WI38 (cell line): ENCODE results near the gene PIGR.

ENCODE experiments used
- H3K4me3 ChIP-seq: 2 replicates; pipeline ENCODE4 v1.5.1; 2011; ENCODE audit warnings: low read depth, mild to moderate bottlenecking, control low read depth, low read length
- CTCF ChIP-seq: IDR thresholded peaks from 2 replicates; pipeline ENCODE4 v1.5.1; 2012; ENCODE audit warnings: low read depth, mild to moderate bottlenecking, control low read depth, low read length

The PIGR gene

DNA sequence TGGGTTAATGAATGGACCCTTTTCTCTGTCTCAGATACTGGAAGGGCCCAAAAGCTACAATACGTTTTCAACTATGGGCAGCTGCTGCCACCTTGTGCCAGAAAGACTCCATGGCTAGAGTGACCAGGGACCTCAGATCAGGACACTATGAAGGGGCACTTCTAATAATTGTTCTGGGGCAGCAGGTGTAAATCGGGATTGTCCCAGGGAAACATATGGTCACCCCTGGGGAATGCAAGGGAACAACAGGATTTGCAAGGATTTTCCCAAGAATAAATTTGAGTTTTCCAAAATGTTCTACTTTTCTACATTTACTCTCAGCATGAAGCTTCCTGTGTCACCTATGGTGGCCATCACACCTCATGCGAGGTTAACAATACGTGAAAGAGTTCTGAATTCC, 36.0 kb upstream of the PIGR start:
- H3K4me3 ChIP-seq: no peak overlapping the region
- peak; percentile 59 for TF ChIP-seq CTCF

DNA sequence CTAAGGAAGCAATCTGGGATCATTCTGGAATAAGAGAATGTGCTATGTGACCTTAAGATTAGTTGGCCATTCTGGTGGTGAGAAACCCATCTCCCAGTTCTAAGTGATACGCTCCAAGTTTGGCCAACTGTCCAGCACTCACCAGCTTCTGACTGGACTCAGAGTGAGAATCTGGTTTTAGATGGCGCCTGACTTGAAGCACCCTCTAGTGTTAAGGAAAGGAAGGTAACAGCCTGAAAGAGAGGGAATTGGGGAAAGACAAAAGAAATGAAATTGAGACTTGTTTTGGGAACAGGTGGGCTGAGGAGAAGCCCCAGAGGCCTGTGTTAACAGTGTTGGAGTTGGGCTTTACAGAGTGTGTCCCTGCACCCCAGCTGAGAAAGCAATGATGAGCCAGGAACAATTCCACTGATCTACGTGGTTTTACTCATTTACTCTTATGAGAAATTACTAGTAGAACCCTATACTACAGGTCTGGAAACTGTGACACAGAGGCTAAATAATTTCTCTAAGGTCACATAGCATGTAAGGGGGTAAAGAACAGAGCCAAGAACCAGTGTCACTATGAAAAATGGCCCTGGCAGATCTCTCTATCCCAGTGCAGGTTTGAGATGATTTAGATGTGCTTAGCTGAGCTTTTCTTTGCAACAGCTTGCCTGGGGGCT, 33.2 kb upstream of the PIGR start:
- TF ChIP-seq CTCF: peak; percentile 55
- no peak overlapping the region for H3K4me3 ChIP-seq

DNA sequence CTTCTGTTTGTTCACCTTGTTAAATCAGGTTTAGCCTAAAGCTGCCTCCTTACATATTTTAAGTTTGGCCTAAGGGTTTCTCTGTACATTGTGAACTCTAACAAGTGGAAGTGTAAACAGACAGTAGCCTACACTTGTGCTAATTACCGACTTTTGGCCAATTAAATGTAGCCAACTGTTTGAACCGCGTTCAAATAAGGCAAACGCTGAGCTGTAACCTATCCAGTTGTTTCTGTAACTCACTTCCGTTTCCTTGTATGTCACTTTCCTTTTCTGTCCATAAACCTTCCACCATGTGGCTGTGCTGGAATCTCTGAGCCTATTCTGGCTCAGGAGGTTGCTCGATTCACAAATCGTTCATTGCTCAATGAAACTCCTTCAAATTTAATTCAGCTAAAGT, 32.0 kb upstream of the PIGR start:
- no peak for TF ChIP-seq CTCF

GRCh38 chr1:206975306-206975705, 29.0 kb upstream of the PIGR start:
- TF ChIP-seq CTCF: no peak
- H3K4me3 ChIP-seq: no peak overlapping the region

More for the DNA sequence above, 32.0 kb upstream of the PIGR start:
- H3K4me3 ChIP-seq: no peak overlapping the region

- TF ChIP-seq CTCF: no peak
- no peak overlapping the region for H3K4me3 ChIP-seq
Measured at GRCh38 chr1:206974140-206974539, 27.9 kb upstream of the PIGR start.

GRCh38 chr1:206972728-206973127, 26.5 kb upstream of the PIGR start:
- TF ChIP-seq CTCF: no peak
- no peak overlapping the region for H3K4me3 ChIP-seq

- no peak for TF ChIP-seq CTCF
- H3K4me3 ChIP-seq: no peak overlapping the region
Measured at GRCh38 chr1:206971029-206971655, 24.9 kb upstream of the PIGR start.
